WI38 (cell line): ENCODE results near the gene PNMA3.
"Not testable (repeated sequence)": the region's sequence is repeated elsewhere in the genome, so short reads cannot be mapped to it uniquely, and the experiment has no call there.

Experiments used
- H3K4me3 ChIP-seq: 2 replicates; pipeline ENCODE4 v1.5.1; 2011; ENCODE audit warnings: low read depth, mild to moderate bottlenecking, control low read depth, low read length
- CTCF ChIP-seq: IDR thresholded peaks from 2 replicates; pipeline ENCODE4 v1.5.1; 2012; ENCODE audit warnings: low read depth, mild to moderate bottlenecking, control low read depth, low read length

Gene PNMA3

DNA sequence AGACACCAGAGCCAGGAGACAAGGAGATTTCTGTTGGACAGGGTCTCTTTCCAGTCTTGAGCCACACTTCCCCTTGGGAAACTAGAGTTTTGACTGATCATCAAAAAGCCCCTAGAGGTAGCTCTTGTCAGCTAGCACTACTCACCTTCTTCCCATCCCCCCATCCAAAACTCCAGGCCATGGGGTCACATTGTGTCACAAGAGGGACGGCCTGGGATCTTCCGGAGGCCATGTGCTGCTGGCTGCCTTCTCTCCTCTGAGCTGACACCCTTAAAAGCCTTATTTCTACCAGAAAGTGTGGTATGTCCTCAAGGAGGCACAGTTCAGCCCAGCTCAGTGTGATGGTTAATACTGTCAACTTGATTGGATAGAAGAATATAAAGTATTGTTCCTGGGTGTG lies 7.8 kb downstream of the PNMA3 start:
- TF ChIP-seq CTCF = no peak
- no peak overlapping the region for H3K4me3 ChIP-seq

- H3K4me3 ChIP-seq = no peak overlapping the region
- TF ChIP-seq CTCF = no peak
Observed at GRCh38 chrX:153065389-153065788, 9.1 kb downstream of the PNMA3 start.

DNA sequence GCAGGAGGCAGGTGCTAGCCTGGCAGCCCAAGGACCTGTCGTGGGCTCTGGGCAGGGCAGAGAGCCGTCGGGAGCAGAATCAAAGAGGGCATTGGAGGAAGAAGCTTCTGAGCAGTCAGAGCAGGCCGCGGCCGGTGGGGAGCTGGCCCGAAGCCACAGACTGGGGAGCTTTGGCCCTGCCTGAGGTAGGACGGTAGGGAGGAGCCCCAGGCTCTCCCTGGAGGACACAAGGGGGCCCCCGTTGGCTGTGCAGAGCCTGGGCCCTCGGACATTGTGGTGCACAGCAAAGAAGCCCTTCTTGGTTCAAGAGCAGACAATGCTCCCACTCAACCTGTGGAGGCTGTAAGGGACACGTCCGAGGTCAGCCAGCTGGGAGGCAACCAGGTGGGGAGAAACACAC lies 10.1 kb downstream of the PNMA3 start:
- not testable (repeated sequence) for H3K4me3 ChIP-seq

DNA sequence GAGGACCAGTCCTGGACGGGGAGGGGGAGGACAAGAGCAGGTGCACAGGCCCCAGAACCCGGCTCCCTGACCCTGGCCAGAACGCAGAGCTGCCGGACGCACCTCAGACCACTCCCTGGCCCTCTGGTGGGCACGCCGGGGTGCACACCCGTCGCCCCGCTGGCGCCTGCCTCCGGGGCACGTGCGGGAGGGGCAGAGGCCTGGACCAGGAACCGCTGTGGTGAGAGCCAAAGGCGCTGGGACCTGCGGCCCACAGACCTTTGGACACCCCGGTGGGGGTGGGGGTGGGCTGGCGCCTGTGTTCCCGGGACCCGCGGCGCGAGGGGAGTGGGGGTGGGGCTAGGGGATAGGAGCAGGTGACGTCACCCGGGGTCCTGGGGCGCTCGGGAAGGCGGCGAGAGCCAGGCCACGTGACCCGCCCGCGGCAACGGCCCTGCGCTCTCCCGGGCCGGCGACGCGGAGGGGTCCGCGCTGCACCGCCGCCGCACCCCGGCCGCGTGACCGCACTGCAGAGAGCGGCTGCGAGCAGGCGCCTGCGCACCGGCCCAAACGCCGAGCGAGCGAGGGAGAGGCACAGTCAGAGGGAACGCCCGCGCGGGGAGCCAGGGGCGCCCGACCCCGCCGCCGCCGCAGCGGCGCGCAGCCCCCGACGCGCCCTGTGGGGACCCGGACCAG lies 15.8 kb downstream of the PNMA3 start, which contains the start of gene PNMA6A:
TSS of gene PNMA6A (plus strand) at position 546 of the 675 bp plus-strand sequence. CDS start 609 bp downstream, outside the sequence.
- not testable (repeated sequence) for H3K4me3 ChIP-seq

GRCh38 chrX:153073331-153073730 lies 17.1 kb downstream of the PNMA3 start:
- not testable (repeated sequence) for H3K4me3 ChIP-seq

GRCh38 chrX:153074262-153074899 lies 18.1 kb downstream of the PNMA3 start:
- no peak overlapping the region for H3K4me3 ChIP-seq
- TF ChIP-seq CTCF = no peak

DNA sequence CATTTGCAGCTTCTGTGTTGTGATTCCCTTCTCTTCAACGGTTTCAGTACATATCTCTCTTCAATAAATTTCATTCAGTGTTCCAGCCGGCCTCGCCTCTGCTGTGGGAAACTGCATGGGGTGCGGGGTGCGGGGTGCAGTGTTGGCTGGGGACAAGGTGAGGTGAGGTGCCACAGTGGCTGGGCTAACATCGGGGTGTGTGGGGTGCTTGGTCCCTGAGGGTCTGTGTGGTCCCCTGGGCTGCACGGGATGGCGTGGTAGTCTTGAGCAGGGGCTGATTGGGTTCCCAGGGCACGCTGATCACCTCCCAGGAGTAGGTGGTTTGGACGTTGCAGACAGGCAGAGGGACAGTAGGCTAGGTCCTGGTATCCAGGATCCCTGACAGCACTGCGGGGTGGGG lies 18.7 kb downstream of the PNMA3 start:
- no peak overlapping the region for H3K4me3 ChIP-seq
- TF ChIP-seq CTCF = no peak

- no peak for TF ChIP-seq CTCF
- H3K4me3 ChIP-seq = no peak overlapping the region
Observed at GRCh38 chrX:153075366-153075765, 19.1 kb downstream of the PNMA3 start.

GRCh38 chrX:153077437-153078135 lies 21.3 kb downstream of the PNMA3 start:
- not testable (repeated sequence) for H3K4me3 ChIP-seq

DNA sequence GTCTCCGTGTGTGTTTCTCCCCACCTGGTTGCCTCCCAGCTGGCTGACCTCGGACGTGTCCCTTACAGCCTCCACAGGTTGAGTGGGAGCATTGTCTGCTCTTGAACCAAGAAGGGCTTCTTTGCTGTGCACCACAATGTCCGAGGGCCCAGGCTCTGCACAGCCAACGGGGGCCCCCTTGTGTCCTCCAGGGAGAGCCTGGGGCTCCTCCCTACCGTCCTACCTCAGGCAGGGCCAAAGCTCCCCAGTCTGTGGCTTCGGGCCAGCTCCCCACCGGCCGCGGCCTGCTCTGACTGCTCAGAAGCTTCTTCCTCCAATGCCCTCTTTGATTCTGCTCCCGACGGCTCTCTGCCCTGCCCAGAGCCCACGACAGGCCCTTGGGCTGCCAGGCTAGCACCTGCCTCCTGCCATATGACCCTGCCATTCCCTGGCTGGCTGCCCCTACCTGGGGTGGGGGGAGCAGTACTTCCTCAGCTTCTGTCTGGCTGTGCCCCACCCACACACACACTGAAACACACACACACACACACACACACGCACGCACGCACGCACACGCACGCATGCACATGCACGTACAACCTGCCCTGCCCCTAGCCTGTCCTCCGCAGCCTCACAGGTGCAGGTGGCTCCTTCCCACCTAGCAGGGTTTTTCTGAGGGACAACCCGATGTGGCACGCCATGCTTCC lies 27.1 kb downstream of the PNMA3 start:
- not testable (repeated sequence) for H3K4me3 ChIP-seq
